GM18870 (cell line): ENCODE measurements around the gene ADGRL3.
"Not testable (repeated sequence)": the region's sequence is repeated elsewhere in the genome, so short reads cannot be mapped to it uniquely, and the experiment has no call there.

Source experiments
- ATAC-seq: cut with Tn5 transposase; IDR thresholded peaks from one replicate; pipeline ENCODE4 v1.9.1; 2021; ENCODE audit warnings: moderate library complexity; ENCODE audit not compliant: unreplicated experiment

Gene ADGRL3

GRCh38 chr4:61336488-61336887 lies 136.4 kb downstream of the ADGRL3 start:
- ATAC-seq, result no peak

- ATAC-seq, result no peak
Measured at GRCh38 chr4:61336916-61337315, 136.8 kb downstream of the ADGRL3 start.

- ATAC-seq, result no peak
Measured at GRCh38 chr4:61342061-61342460, 141.9 kb downstream of the ADGRL3 start.

GRCh38 chr4:61350932-61351331 lies 150.8 kb downstream of the ADGRL3 start:
- no peak for ATAC-seq

DNA sequence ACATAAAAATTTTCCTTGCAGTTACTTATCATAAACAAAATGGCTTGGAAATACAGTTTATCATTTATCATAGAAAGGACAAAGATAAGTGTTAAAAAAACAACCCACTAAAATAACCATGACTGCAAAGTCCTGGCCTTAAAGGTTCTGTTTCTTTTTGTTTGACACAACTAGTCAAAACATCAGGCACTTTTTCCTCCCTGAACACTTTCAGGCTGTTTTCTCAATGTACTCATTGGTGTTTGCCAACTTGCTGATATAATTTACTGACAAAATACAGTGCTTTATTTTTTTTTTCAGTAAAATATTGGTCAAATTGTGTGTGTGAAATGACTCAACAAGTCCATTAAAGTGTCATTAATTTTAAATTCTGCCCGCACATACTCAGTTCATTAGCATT lies 156.6 kb downstream of the ADGRL3 start:
- no peak for ATAC-seq

DNA sequence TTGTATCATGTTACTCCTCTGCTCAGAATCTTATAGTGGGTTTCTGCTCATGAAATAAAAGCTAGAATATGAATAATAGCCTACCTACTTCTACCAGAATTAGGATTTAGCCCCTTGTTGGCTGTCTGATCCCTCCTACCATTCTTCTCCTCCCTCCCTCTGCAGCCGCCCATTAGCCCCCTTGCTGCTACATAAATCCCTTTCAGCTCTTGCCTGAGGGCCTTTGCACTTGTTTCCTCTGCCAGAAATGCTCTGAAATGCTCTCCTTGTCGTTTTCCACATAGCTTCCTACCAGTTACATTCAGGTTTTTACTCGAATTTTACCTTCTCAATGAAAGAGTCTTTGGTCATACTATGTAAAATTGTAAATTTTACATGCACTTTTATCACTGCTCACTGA lies 159.2 kb downstream of the ADGRL3 start:
- no peak for ATAC-seq

GRCh38 chr4:61372817-61373216 lies 172.7 kb downstream of the ADGRL3 start:
- not testable (repeated sequence) for ATAC-seq

DNA sequence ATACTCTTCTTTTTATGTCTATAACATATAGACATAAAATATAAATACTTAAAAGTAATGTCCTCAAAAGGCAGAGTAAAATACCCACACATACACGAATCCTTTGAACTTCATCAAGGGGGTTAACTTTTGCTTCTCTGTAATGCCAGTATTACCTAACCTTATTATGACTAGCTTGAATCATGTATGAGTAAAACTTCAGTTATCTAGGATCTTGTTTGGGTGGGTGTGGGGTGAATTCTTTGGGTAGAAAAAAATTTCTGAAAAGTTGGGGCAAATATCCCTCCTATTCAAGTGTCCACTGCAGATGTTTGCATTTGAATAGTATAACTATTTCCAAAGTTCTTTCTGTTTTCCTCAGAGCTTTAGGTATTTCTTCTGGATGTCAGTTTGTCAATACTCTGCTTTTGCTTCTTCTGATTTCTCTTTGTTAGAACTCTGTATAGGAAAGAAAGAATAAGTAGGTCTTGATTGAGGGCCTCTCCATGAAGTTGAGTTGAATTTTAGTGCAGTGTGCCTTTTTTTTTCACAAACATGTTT lies 173.8 kb downstream of the ADGRL3 start:
- ATAC-seq, result no peak

GRCh38 chr4:61374447-61374891 lies 174.3 kb downstream of the ADGRL3 start:
- ATAC-seq, result no peak

DNA sequence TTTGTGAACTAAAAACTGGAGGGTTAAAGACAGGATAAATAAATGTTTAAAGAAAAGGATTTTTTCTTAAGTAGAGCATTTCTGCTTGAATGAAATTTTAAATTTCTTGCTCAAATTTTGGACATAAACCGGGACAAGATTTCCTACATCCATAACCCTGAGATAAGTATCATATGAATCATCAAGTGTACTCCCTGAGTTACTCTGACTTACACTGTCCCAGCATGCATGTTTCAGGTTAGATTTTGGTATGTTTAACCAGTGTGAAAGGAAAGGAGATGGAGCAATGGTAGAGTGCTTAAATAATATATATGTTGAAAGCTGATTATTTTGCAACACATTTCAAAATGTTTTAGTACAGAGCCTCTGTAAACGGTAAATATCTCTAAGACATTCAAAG lies 175.2 kb downstream of the ADGRL3 start:
- ATAC-seq, result no peak

GRCh38 chr4:61376301-61376700 lies 176.2 kb downstream of the ADGRL3 start:
- ATAC-seq, result no peak

DNA sequence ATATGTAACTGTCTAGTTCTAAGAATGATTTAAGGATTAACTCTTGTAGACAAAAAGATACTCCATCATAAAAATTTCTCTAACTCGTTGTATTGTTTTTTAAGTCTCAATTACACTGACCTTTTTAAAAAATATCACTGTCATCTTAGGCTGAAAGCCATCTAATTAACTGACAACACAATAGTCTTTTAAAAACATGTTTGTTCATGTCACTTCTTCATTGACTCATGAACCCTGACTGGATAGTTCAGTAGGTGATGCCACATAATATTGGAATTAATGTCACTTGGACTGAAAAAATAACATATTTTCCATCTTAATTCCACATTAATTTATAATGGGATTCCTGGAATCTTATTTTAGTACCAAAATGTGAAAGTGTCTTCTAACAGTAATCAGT lies 179.3 kb downstream of the ADGRL3 start:
- ATAC-seq, result no peak

GRCh38 chr4:61380865-61381264 lies 180.7 kb downstream of the ADGRL3 start:
- no peak for ATAC-seq

- ATAC-seq, result no peak
Measured at GRCh38 chr4:61385256-61385655, 185.1 kb downstream of the ADGRL3 start.

GRCh38 chr4:61387372-61387771 lies 187.2 kb downstream of the ADGRL3 start:
- not testable (repeated sequence) for ATAC-seq

DNA sequence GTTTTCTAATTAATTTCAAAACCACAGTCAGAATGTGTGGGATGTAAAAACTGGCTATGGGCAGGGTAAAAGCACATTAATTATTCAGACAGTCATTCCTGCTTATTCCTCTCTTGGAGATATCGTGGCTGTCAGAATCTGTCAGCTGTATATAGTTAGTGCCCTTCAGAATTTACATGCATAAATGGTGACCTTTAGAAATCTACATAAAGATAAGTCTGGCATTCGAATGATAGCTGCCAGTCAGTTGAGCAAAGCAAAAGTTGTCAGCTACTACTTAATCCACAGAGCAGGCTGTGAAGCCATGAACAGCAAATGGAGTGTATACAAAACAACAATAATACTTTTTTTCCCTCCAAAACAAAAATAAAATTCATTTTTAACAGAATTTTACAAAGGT lies 189.5 kb downstream of the ADGRL3 start:
- no peak for ATAC-seq

GRCh38 chr4:61395754-61396153 lies 195.6 kb downstream of the ADGRL3 start:
- ATAC-seq, result no peak

DNA sequence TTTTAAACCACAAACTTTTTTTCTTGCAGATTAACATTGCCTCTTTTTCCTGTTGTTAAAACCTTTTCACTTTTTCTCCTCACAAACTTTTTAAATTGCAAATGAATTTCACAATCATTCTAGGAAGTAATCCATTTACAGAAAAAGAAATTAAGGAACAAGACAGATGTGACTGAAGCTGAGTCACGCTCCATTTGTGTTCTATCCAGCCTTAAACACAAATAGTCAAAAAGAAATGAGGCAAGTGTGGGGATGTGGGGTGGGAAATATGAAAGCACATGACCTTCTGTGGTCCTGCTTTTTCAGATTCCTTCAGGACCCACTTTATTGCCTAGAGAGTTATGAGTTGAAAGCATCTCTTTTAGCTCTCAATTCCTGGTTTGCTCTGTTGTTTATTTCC lies 197.0 kb downstream of the ADGRL3 start:
- no peak for ATAC-seq

DNA sequence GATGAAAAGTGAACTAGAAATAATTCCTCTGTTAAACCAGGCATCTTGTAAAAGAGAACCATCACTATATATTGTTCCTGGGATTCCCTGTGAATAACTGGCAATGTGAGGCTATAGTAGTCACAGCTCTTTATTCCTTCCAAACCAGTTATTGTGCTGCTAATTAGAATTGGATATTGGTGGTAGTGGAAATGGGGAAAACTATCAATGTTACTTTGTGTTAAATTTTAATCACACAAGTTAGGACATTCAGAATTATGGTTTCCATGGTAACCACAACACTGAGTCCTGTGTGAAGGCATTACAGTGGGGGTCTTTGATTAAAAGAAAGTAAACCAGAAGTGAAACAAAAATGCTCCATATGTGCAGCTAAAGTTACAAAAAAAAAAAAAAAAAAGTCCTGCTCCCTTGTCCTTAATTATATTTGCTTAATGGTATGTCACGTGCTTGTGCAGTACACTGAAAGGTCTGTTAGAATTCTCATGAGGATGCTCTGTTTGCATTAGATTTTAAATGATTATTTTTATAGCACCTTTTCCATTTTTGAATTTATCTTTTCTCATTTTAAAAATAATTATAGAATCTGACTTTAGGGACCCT lies 200.4 kb downstream of the ADGRL3 start:
- no peak for ATAC-seq

DNA sequence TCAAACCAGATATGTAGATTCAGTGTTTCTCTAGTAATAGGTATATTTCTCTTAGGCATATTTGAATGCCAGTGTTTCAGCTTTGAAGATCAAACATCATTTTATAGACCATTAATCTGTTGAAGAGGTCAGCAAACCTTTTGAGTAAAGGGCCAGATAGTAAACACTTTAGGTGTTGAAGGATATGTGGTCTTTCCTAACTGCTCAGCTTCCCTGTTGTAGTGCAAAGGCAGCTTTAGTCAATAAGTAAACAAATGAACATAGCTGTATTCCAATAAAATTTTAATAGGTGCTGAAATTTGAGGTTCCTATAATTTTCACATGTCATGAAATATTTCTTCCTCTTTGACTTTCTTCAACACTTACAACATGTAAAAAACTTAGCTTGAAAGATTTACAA lies 201.6 kb downstream of the ADGRL3 start:
- no peak for ATAC-seq

DNA sequence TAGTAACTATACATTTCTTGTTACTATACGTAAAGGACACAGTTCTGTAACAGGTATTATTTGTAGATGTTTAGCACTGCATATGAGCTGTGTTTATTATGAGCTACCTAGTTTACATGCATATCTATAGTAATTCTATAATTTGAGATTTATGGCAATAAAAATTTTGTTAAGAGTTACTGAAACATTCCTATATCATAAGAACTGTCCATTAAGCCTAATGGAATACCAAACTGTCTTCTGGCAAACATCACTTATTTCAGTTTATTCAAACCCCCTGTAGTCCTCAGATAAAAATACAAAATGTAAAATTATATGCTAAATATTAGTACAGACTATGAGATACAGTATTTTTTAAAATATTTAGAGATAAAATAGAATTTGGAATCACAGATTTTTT lies 205.2 kb downstream of the ADGRL3 start:
- no peak for ATAC-seq

- no peak for ATAC-seq
Measured at GRCh38 chr4:61406677-61407076, 206.6 kb downstream of the ADGRL3 start.
